WTC11 (cell line): ENCODE results near the gene ZDHHC14. TPM values are rescaled to one million over a fixed set of nuclear protein-coding genes. Genes with fewer than 3 reads are reported as not detected.

Experiments
- ATAC-seq: fragments of 200-7000 bp; cut with Tn5 transposase; 2 replicates; pipeline ENCODE4 v1.10.0; 2021; ENCODE audit warnings: mild to moderate bottlenecking, moderate library complexity
- CTCF ChIA-PET: fragments of 300-600 bp; sonication (Branson Sonifier 250); formaldehyde crosslinking; loops from one replicate; lab custom pipeline; 2021; ENCODE audit warnings: antibody characterized with exemption; lab: Charles Lee
- POLR2A ChIA-PET: fragments of 350-600 bp; sonication (Branson Sonifier 250); formaldehyde crosslinking; loops from one replicate; lab custom pipeline; 2021; ENCODE audit warnings: antibody characterized with exemption; lab: Charles Lee
- DNase-seq: peaks from one replicate; pipeline ENCODE4 v3.0.0; 2021; ENCODE audit warnings: low spot score
- H3K27ac Mint-ChIP-seq: 2 replicates; pipeline ENCODE4 v1.8.0; 2021; ENCODE audit warnings: mixed read lengths
- H3K27me3 Mint-ChIP-seq: 2 replicates; pipeline ENCODE4 v1.8.0; 2021; ENCODE audit warnings: low read depth, mild to moderate bottlenecking, moderate library complexity, mixed read lengths
- H3K36me3 Mint-ChIP-seq: 2 replicates; pipeline ENCODE4 v1.8.0; 2021; ENCODE audit warnings: mixed read lengths
- H3K4me1 Mint-ChIP-seq: 2 replicates; pipeline ENCODE4 v1.8.0; 2022; ENCODE audit warnings: mixed read lengths
- H3K4me3 Mint-ChIP-seq: 2 replicates; pipeline ENCODE4 v1.8.0; 2021; ENCODE audit warnings: mild to moderate bottlenecking, moderate library complexity, mixed read lengths
- H3K9me3 Mint-ChIP-seq: 2 replicates; pipeline ENCODE4 v1.8.0; 2021; ENCODE audit warnings: mixed read lengths
- EMX1 ChIP-seq: fragments of 250-450 bp; sonication (Bioruptor Pico); IDR thresholded peaks from 2 replicates; pipeline ENCODE4 v1.8.0; 2021; ENCODE audit warnings: mild to moderate bottlenecking
- FOXP1 ChIP-seq: sonication (generic); formaldehyde crosslinking; IDR thresholded peaks from 2 replicates; pipeline ENCODE4 v1.8.0; 2022; ENCODE audit warnings: missing genetic modification reagents, mild to moderate bottlenecking, moderate library complexity, borderline replicate concordance
- HMGA2 ChIP-seq: fragments of 250-450 bp; sonication (Bioruptor Pico); IDR thresholded peaks from 2 replicates; pipeline ENCODE4 v1.4.0; 2021; ENCODE audit warnings: mild to moderate bottlenecking, moderate library complexity
- MXD4 ChIP-seq: fragments of 250-450 bp; sonication (Bioruptor Pico); IDR thresholded peaks from 2 replicates; pipeline ENCODE4 v1.8.0; 2021; ENCODE audit warnings: mild to moderate bottlenecking, moderate library complexity, borderline replicate concordance
- PRRX2 ChIP-seq: fragments of 250-450 bp; sonication (Bioruptor Pico); IDR thresholded peaks from 2 replicates; pipeline ENCODE4 v1.8.0; 2021; ENCODE audit warnings: mild to moderate bottlenecking
- SP1 ChIP-seq: sonication (generic); formaldehyde crosslinking; conservative IDR thresholded peaks from 2 replicates; pipeline ENCODE4 v1.8.1; 2022; ENCODE audit warnings: missing genetic modification reagents
- TP53 ChIP-seq: sonication (generic); formaldehyde crosslinking; IDR thresholded peaks from 2 replicates; pipeline ENCODE4 v1.8.1; 2023; ENCODE audit warnings: mild to moderate bottlenecking, missing genetic modification reagents
- ZBTB21 ChIP-seq: sonication (generic); formaldehyde crosslinking; IDR thresholded peaks from 2 replicates; pipeline ENCODE4 v1.8.1; 2023; ENCODE audit warnings: mild to moderate bottlenecking, missing genetic modification reagents, borderline replicate concordance
- ZNF121 ChIP-seq: sonication (generic); formaldehyde crosslinking; IDR thresholded peaks from 2 replicates; pipeline ENCODE4 v1.8.0; 2023; ENCODE audit warnings: missing genetic modification reagents
- total RNA-seq: library from RNA; stranded (reverse); gene quantifications from 3 replicates; pipeline ENCODE4 v1.2.3, GENCODE V29; 2021
- TF ChIP-seq, protein P1 (sequence below): sonication (generic); formaldehyde crosslinking; IDR thresholded peaks from 2 replicates; pipeline ENCODE4 v1.8.1; 2022; ENCODE audit warnings: low read depth, mild to moderate bottlenecking, moderate library complexity, missing genetic modification reagents, borderline replicate concordance
- TF ChIP-seq, protein P2 (sequence below): sonication (generic); formaldehyde crosslinking; IDR thresholded peaks from 2 replicates; pipeline ENCODE4 v1.8.0; 2022; ENCODE audit warnings: mild to moderate bottlenecking, missing genetic modification reagents
- TF ChIP-seq, protein P3 (sequence below): sonication (generic); formaldehyde crosslinking; conservative IDR thresholded peaks from 2 replicates; pipeline ENCODE4 v1.8.1; 2023; ENCODE audit warnings: mild to moderate bottlenecking, low read depth, missing genetic modification reagents, moderate library complexity

ZDHHC14 gene
- total RNA-seq, 1 experiment from 2014 or later = 6.6 TPM

DNA sequence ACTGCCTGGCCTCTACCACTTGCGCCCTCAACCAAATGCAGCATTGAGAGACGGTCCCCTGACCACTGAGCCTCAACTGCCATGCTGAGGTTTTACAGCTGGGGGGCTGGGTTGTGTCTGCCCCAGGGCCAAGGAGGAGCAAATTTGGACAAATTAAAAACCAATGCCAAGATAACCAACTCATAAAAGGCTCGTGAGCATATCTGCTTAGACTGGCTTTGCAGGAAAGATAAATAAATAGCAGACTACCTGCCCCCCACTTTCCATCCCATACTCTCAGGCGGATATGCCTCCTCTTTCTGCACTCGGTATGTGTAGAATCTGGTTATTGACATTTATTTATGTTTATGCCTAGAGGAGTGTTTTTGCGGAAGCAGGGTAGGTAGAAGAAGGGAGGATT is 76.8 kb downstream of the ZDHHC14 start (continued):
- TF ChIP-seq, protein P1, sequence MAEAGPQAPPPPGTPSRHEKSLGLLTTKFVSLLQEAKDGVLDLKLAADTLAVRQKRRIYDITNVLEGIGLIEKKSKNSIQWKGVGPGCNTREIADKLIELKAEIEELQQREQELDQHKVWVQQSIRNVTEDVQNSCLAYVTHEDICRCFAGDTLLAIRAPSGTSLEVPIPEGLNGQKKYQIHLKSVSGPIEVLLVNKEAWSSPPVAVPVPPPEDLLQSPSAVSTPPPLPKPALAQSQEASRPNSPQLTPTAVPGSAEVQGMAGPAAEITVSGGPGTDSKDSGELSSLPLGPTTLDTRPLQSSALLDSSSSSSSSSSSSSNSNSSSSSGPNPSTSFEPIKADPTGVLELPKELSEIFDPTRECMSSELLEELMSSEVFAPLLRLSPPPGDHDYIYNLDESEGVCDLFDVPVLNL (CRISPR knock-in tag) = no peak
- no peak for TF ChIP-seq MXD4 (CRISPR knock-in tag)
- TF ChIP-seq FOXP1 (CRISPR knock-in tag) = no peak
- TF ChIP-seq SP1 (CRISPR knock-in tag) = no peak
- TF ChIP-seq, protein P2, sequence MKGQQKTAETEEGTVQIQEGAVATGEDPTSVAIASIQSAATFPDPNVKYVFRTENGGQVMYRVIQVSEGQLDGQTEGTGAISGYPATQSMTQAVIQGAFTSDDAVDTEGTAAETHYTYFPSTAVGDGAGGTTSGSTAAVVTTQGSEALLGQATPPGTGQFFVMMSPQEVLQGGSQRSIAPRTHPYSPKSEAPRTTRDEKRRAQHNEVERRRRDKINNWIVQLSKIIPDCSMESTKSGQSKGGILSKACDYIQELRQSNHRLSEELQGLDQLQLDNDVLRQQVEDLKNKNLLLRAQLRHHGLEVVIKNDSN (CRISPR knock-in tag) = no peak
- no peak for TF ChIP-seq ZNF121 (CRISPR knock-in tag)
- TF ChIP-seq, all 79 proteins: peak for 0

DNA sequence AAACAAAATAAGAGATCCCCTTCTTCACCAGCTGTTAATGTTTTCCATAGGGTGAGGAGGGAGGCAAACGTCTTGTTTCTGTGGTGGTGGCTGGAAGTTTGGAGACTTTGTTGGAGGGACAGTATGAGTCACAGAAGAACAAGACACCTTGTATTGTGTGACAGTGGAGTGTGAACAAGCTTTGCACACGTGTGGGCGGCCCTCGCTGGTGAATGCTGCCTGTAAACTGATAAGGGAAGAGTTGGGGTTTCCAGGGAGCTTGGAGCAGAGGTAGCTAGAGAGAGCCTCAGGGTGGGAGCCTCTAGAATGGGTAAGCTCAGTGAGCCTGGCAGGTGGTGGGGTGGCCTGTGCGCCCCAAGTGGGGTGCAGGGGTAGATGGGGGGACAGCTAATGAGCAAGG is 78.3 kb downstream of the ZDHHC14 start:
- POLR2A ChIA-PET = interaction anchor here (0.7 kb wide), 1 partner anchor 674 kb away, joined by 4 read pairs; no protein-coding TSS in a partner anchor
- Mint-ChIP-seq H3K4me3 (no peak overlapping the region), H3K36me3 (no peaks in the 10 kb centered on the region), H3K27ac (no peak overlapping the region; the same call in 1 of the 2 replicates), H3K27me3 (no peaks in the 10 kb centered on the region), H3K4me1 (peaks cover 49% of the 10 kb centered on the region), H3K9me3 (no peaks in the 10 kb centered on the region)
- no peak for DNase-seq
- TF ChIP-seq, protein P3, sequence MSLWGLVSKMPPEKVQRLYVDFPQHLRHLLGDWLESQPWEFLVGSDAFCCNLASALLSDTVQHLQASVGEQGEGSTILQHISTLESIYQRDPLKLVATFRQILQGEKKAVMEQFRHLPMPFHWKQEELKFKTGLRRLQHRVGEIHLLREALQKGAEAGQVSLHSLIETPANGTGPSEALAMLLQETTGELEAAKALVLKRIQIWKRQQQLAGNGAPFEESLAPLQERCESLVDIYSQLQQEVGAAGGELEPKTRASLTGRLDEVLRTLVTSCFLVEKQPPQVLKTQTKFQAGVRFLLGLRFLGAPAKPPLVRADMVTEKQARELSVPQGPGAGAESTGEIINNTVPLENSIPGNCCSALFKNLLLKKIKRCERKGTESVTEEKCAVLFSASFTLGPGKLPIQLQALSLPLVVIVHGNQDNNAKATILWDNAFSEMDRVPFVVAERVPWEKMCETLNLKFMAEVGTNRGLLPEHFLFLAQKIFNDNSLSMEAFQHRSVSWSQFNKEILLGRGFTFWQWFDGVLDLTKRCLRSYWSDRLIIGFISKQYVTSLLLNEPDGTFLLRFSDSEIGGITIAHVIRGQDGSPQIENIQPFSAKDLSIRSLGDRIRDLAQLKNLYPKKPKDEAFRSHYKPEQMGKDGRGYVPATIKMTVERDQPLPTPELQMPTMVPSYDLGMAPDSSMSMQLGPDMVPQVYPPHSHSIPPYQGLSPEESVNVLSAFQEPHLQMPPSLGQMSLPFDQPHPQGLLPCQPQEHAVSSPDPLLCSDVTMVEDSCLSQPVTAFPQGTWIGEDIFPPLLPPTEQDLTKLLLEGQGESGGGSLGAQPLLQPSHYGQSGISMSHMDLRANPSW (CRISPR knock-in tag) = no peak
- TF ChIP-seq, protein P1 (CRISPR knock-in tag) = no peak
- TF ChIP-seq MXD4 (CRISPR knock-in tag) = no peak
- CTCF ChIA-PET = no interaction called here
- ATAC-seq = no peak

DNA sequence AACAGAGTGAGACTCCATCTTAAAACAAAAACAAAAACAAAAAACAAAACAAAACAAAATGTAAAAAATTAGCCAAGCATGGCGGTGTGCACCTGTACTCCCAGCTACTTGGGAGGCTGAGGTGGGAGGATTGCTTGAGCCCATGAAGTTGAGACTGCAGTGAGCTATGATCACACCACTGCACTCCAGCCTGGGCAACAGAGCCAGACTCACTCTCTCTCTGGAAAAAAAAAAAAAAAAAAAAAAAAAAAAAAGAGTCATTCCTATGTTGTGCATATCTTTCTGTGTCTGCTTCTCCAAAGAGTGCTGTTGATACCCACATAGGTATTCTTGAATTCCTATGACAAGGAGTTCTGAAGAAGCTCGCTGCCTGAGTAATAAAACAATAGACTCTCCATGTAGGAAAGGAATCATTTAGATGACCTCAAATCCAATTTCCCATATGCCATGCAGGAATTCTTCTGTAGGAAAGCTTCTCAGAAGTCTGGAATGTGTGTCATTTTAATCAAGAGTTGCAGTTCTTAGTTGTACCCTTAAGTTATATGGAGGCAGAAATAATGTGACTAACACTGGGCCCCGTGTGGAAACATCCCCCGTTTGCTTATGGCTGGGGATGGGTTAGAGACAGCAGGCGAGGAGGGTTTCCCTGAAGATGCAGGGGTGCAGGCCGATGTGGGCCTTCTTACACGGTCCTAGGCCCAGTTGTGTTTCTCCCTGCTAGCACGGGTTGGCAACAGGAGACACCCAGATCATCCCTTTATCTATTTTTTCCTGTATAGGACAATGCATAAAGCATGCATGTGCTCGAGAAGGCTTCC is 79.4 kb downstream of the ZDHHC14 start:
- Mint-ChIP-seq H3K4me1 (peaks cover 54% of the 10 kb centered on the region), H3K27ac (no peak overlapping the region), H3K9me3 (no peaks in the 10 kb centered on the region), H3K27me3 (no peaks in the 10 kb centered on the region), H3K36me3 (no peaks in the 10 kb centered on the region), H3K4me3 (no peak overlapping the region)
- POLR2A ChIA-PET = no interaction called here
- DNase-seq (no peak), ATAC-seq (no peak)
- CTCF ChIA-PET = interaction anchor here (0.6 kb wide), 2 partner anchors 133 to 248 kb away, joined by 3 to 4 read pairs; no protein-coding TSS in a partner anchor
- TF ChIP-seq EMX1 = no peak
- TF ChIP-seq ZBTB21 = no peak
- no peak for TF ChIP-seq PRRX2 (CRISPR knock-in tag)
- no peak for TF ChIP-seq TP53 (CRISPR knock-in tag)
- TF ChIP-seq HMGA2 = no peak
